Peyer's patch (tissue), 4 donors: ENCODE data around the gene NLRP8. TPM values are rescaled to one million over a fixed set of nuclear protein-coding genes. Genes with fewer than 3 reads are reported as not detected.

ENCODE experiments used
- DNase-seq, 3 donors: peaks; one replicate each; pipeline ENCODE4 v3.0.0-alpha.2; 2017 to 2019
- H3K27ac ChIP-seq, 4 donors: fragments of 200-600 bp; sonication (generic); one replicate each; pipeline ENCODE4 v1.5.1; 2016 to 2019
- H3K27me3 ChIP-seq, 2 donors: fragments of 200-600 bp; sonication (generic); one replicate each; pipeline ENCODE4 v1.5.1; 2019
- H3K36me3 ChIP-seq, 3 donors: fragments of 200-600 bp; sonication (generic); one replicate each; pipeline ENCODE4 v1.5.1; 2016 to 2019
- H3K4me1 ChIP-seq, 4 donors: fragments of 200-600 bp; sonication (generic); one replicate each; pipeline ENCODE4 v1.5.1; 2016 to 2019
- H3K4me3 ChIP-seq, 4 donors: fragments of 200-600 bp; sonication (generic); 1 replicate in 3 of 4; 2 replicates in 1 of 4; pipeline ENCODE4 v1.5.1; 2016 to 2019; ENCODE audit warnings: mild to moderate bottlenecking in 1 of 4
- H3K9me3 ChIP-seq, 4 donors: fragments of 200-600 bp; sonication (generic); one replicate each; pipeline ENCODE4 v1.5.1; 2016 to 2019; ENCODE audit warnings: mild to moderate bottlenecking in 1 of 4
- CTCF ChIP-seq, 6 experiments: fragments of 450-650 bp in 4 of 6; fragments of 200-600 bp in 2 of 6; sonication (generic) in 1 of 6; IDR thresholded peaks; one replicate each; pipeline ENCODE4 v1.5.1; 2017 to 2019; ENCODE audit warnings: antibody characterized with exemption in 6 of 6, mild to moderate bottlenecking in 3 of 6, moderate library complexity in 1 of 6
- POLR2A ChIP-seq, 2 donors: fragments of 450-650 bp; IDR thresholded peaks; one replicate each; pipeline ENCODE4 v1.5.1; 2017; ENCODE audit warnings: antibody characterized with exemption in 2 of 2, mild to moderate bottlenecking in 2 of 2, moderate library complexity in 2 of 2
- total RNA-seq, 4 donors: library from RNA; depleted of rRNA; stranded (reverse); fragments of >200 nt; gene quantifications; one replicate each; pipeline ENCODE4 v1.1.0, GENCODE V29; 2016

Gene NLRP8
- total RNA-seq, 4 donors from 2014 or later, result not detected

- no peak overlapping the region for H3K27ac ChIP-seq
- no peaks in the 10 kb centered on the region for H3K4me1 ChIP-seq
- H3K36me3 ChIP-seq, result no peaks in the 10 kb centered on the region
- no peak overlapping the region for H3K4me3 ChIP-seq
- no peaks in the 10 kb centered on the region for H3K27me3 ChIP-seq
- no peaks in the 10 kb centered on the region for H3K9me3 ChIP-seq
- no peak for DNase-seq
- TF ChIP-seq CTCF (IDR thresholded peaks at IDR 0.05) (no peak), POLR2A (IDR thresholded peaks at IDR 0.05) (no peak)
These were observed 32.8 kb downstream of the NLRP8 start for GRCh38 chr19:55980415-55980814.

- DNase-seq, result no peak
- H3K9me3 ChIP-seq, result no peaks in the 10 kb centered on the region
- TF ChIP-seq POLR2A (IDR thresholded peaks at IDR 0.05) (no peak), CTCF (IDR thresholded peaks at IDR 0.05) (no peak)
- H3K4me3 ChIP-seq, result no peak overlapping the region
- no peaks in the 10 kb centered on the region for H3K4me1 ChIP-seq
- H3K27me3 ChIP-seq, result no peaks in the 10 kb centered on the region
- H3K36me3 ChIP-seq, result no peaks in the 10 kb centered on the region
- H3K27ac ChIP-seq, result no peak overlapping the region
These were observed 37.6 kb downstream of the NLRP8 start for GRCh38 chr19:55985254-55985653.

DNA sequence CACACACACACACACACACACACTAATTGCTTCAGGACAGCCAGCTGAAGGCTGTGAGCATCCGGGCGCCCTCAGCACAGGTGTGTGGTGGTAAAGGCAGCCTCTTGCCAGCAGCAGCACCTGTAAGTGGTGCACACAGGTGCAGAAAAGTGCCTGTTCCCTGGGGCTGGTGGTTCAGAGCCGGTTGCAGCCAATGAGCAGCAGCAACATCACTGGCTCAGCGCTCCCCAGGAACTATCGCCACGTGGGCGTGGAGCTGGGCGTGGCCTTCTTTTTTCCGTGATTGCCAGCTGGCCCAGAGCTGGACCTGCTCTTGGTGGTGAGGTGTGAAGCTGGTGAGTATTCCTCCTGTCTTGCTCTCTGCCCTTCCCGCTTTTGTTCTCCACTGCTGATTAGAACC lies 38.9 kb downstream of the NLRP8 start, which contains the start of gene NLRP5:
TSS of gene NLRP5 (plus strand) at position 289 of the 400 bp plus-strand sequence.
- no peak within 1 kb of the TSS for H3K4me3 ChIP-seq
- TF ChIP-seq CTCF (IDR thresholded peaks at IDR 0.05), result no peak
- TF ChIP-seq POLR2A (IDR thresholded peaks at IDR 0.05), result no peak
- H3K27ac ChIP-seq, result no peak within 1 kb of the TSS
- no peaks in the 10 kb centered on the region for H3K27me3 ChIP-seq
- no peaks in the 10 kb centered on the region for H3K4me1 ChIP-seq
- no peaks in the 10 kb centered on the region for H3K36me3 ChIP-seq
- DNase-seq, result no peak
- no peaks in the 10 kb centered on the region for H3K9me3 ChIP-seq

DNA sequence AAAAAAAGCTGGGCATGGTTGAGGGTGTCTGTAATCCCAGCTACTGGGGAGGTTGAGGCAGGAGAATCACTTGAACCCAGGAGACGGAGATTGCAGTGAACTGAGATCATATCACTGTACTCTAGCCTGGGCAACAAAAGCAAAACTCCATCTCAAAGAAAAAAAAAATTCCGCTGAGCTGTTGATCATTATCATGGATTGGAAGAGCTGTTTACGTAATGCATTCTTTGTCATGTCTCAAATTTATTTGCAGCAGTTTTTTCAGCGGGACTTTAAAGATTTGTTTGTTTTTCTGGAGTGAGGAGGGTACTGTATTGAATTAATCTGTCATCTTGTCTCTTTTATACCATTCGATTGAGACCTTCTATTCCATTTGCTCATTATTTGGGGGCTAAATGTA lies 43.2 kb downstream of the NLRP8 start:
- Histone ChIP-seq H3K27me3 (no peaks in the 10 kb centered on the region), H3K4me1 (no peaks in the 10 kb centered on the region), H3K36me3 (no peaks in the 10 kb centered on the region), H3K4me3 (no peak overlapping the region), H3K9me3 (no peaks in the 10 kb centered on the region), H3K27ac (no peak overlapping the region)
- DNase-seq, result no peak
- TF ChIP-seq POLR2A (IDR thresholded peaks at IDR 0.05), result no peak
- TF ChIP-seq CTCF (IDR thresholded peaks at IDR 0.05), result no peak

GRCh38 chr19:55993492-55993891 lies 45.9 kb downstream of the NLRP8 start:
- Histone ChIP-seq H3K27ac (no peak overlapping the region), H3K36me3 (no peaks in the 10 kb centered on the region), H3K27me3 (no peaks in the 10 kb centered on the region), H3K4me1 (no peaks in the 10 kb centered on the region), H3K4me3 (no peak overlapping the region), H3K9me3 (no peaks in the 10 kb centered on the region)
- DNase-seq, result no peak
- no peak for TF ChIP-seq POLR2A (IDR thresholded peaks at IDR 0.05)

DNA sequence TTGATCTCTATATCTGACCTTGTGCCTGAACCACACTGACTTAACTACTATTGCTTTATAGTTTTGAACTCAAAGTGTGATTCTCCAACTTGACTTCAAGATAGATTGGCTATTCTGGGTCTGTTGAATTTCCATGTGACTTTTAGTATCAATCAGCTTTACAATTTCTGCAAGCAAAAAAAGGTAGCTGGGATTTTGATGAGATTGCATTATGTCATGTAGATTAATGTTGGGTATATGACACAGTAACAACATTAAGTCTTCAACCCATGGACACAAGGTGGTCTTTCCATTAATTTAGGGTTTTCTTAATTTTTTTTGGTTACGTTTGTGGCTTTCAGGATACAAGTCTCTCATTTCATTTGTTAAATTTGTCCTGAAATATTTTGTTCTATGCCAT lies 67.1 kb downstream of the NLRP8 start:
- H3K9me3 ChIP-seq, result no peaks in the 10 kb centered on the region
- H3K36me3 ChIP-seq, result no peaks in the 10 kb centered on the region
- H3K4me1 ChIP-seq, result no peaks in the 10 kb centered on the region
- TF ChIP-seq CTCF (IDR thresholded peaks at IDR 0.05) (no peak), POLR2A (IDR thresholded peaks at IDR 0.05) (no peak)
- no peak overlapping the region for H3K27ac ChIP-seq
- no peak overlapping the region for H3K4me3 ChIP-seq
- H3K27me3 ChIP-seq, result no peaks in the 10 kb centered on the region
- no peak for DNase-seq
